A549 treated with AZD9567 at 1 μM for 4 hours (cell line): ENCODE measurements around the gene MC4R. TPM values are rescaled to one million over a fixed set of nuclear protein-coding genes. Genes with fewer than 3 reads are reported as not detected.

Source experiments
- total RNA-seq: library from RNA; stranded (reverse); fragments of 200-300 nt; extraction: Qiagen RNA extraction; gene quantifications from 5 replicates; pipeline ENCODE4 v1.2.3, GENCODE V29; 2022; ENCODE audit not compliant: insufficient read depth

MC4R gene
- total RNA-seq, result 0.05 TPM in 1 of 5 replicates, not detected in the others

DNA sequence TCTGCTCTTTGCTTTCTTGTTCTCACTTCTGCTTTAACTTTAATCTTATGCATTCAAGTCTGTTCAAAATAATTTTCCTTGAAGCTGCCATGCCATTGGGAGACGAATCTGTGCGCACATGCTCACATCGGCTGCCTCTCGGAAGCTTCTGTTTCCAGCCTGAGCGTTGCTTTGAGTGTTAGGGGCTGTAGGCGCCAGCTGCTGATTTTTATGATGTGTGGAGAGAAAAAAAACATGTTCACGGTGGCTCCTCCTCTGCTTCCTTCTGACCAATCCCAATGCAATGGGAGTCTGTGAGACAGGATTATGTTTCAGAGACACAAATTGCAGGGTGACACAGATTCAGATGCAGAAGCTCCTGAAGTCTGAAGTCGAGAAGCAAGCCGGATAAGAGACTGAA, at the start of gene MC4R:
TSS of gene MC4R (minus strand) at position 180 of the 400 bp plus-strand sequence. CDS start 426 bp downstream, outside the sequence.

